ENCODE results near the gene MLH3. TPM values are rescaled to one million over a fixed set of nuclear protein-coding genes. Genes with fewer than 3 reads are reported as not detected.

Gene MLH3
- total and polyA plus RNA-seq, 10 of the 15 experiments (the other 5 are each of a cell fraction or from before 2014, with no cell fraction given): 12.6 to 31.2 (median 19.6) TPM

DNA sequence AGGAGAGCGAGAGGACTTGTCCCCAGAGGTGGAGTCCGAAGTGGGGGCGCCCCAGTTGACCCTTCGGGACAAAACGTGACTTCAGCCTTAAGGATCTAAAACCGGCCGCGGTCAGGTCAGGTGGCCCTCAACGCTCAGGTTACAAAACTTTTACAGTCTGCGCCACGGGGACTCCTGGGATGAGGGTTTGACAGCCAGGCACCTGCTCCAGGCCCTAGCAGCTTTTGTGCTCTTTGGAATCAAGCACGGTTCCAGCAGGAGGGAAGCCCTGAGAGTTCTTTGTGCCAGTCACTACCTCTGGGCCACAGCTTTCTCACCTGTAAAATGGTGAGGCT, 18.5 kb upstream of the MLH3 start (continued):
- no peak for TF ChIP-seq ZNF687 (IDR thresholded peaks at IDR 0.05)

DNA sequence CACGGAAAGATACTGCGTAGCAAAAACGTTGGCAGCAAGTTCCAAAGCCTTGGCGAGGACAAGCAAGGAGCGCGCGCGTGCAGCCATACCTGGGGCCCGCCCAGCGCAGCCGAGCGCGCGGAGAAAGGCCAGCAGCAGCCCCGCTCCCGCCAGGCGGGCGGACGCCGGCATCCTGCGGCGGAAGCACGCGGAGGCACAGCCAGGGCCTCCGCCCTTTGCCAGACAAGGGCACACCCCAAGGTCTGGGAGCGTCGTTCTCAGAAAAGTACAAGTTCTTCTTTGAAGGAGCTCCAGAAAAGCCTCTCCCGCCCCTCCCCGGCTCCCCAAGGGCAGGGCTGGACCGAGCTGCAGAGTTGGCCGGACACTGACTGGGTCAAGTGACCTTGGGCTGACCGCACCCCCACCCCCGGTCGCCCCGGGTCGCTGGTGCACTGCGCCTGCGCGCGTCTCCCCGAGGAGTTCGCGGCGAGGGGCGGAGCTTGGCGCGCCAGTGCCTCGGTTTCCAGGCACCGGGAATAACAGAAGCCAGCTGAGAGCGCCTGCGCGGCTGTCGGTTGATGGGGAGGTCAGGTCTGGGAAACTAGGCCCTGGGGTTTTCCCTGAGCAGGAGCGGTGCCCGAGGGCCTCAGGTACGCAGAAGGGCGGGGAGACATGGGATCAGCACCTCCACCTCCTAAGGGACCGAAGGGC, 18.0 kb upstream of the MLH3 start, which contains the start of gene ZC2HC1C:
TSS of gene ZC2HC1C (plus strand) at position 521 of the 690 bp plus-strand sequence. CDS start 933 bp downstream, outside the sequence.
- intact Hi-C loops (cut with micrococcal nuclease; ENCODE audit: unreplicated experiment): no loop called here
- TF ChIP-seq POLR2A (IDR thresholded peaks at IDR 0.05; ENCODE audit: low read depth, low read length) (peak; percentile 69), GATAD2B (conservative IDR thresholded peaks at IDR 0.05; ENCODE audit: low read depth) (peak; percentile 53; the same call in 1 of the 2 replicates), TBL1XR1 (IDR thresholded peaks at IDR 0.05; ENCODE audit: low read depth, low read length) (0 out of 2 replicates have a peak, but pooled peaks have one; percentile 26), RELA (IDR thresholded peaks at IDR 0.05; ENCODE audit: borderline replicate concordance, partially characterized antibody) (no peak), BHLHE40 (IDR thresholded peaks at IDR 0.05; ENCODE audit: borderline replicate concordance in 1 of 2, low read depth in 2 of 2, low read length in 1 of 2) (peak in 1 of 2 experiments; percentile 67; a peak in 2 of 4 replicates), MYC (IDR thresholded peaks at IDR 0.05; ENCODE audit: insufficient read depth, insufficient read length, insufficient replicate concordance, low read length, severe bottlenecking) (peak; percentile 88), DPF2 (IDR thresholded peaks at IDR 0.05) (peak; percentile 75; the same call in 1 of the 2 replicates), ZZZ3 (IDR thresholded peaks at IDR 0.05; ENCODE audit: control insufficient read depth, insufficient read length, low read depth) (no peak), MXI1 (IDR thresholded peaks at IDR 0.05; ENCODE audit: low read depth, low read length) (peak; percentile 81), ZBTB4 (CRISPR knock-in tag; IDR thresholded peaks at IDR 0.05) (no peak), IKZF2 (IDR thresholded peaks at IDR 0.05) (peak; percentile 29 to 45; a peak in 2 of 4 replicates), RUNX3 (IDR thresholded peaks at IDR 0.05; ENCODE audit: low read length) (peak; percentile 63), POU2F2 (IDR thresholded peaks at IDR 0.05; ENCODE audit: borderline replicate concordance, low read depth, low read length) (peak; percentile 11; the same call in 1 of the 3 replicates), NR2C1 (IDR thresholded peaks at IDR 0.05) (peak; percentile 78)

More for the DNA sequence above, 18.0 kb upstream of the MLH3 start, which contains the start of gene ZC2HC1C:
- no peaks in the 10 kb centered on the region for H3K9me3 ChIP-seq (replicated peaks; ENCODE audit: control insufficient read depth, insufficient read depth, low read length)
- H3K27ac ChIP-seq (ENCODE audit: control insufficient read depth, insufficient read depth): peak within 1 kb of the TSS; percentile 47
- H3K4me3 ChIP-seq: peak within 1 kb of the TSS; percentile 79
- FAIRE-seq: peak; percentile 59
- no TSS peak for BruUV-seq (replicated peaks)
- peak; percentile 92 for ATAC-seq
- WGBS (ENCODE audit: insufficient coverage, insufficient replicate concordance, low lambda C conversion rate, missing lambda C conversion rate): 2% methylated on average over 58 of the region's 58 CpGs
- H3K4me1 ChIP-seq (ENCODE audit: control insufficient read depth, insufficient read depth, low read length): peaks cover 8% of the 10 kb centered on the region
- H2AFZ ChIP-seq (ENCODE audit: control insufficient read depth, low read depth, low read length): peak within 1 kb of the TSS; percentile 96
- RAD21 ChIA-PET (ENCODE audit: unreplicated experiment): interaction anchor here (0.8 kb wide), 2 partner anchors 17 to 66 kb away, joined by 3 read pairs; no protein-coding TSS in a partner anchor
- CTCF ChIA-PET: interaction anchor here (0.6 to 1.6 kb wide), 6 partner anchors 17 to 372 kb away, joined by 3 to 6 read pairs (median 3); no protein-coding TSS in a partner anchor
- in situ Hi-C loops (cut with MboI): no loop called here
- H3K9ac ChIP-seq (ENCODE audit: control insufficient read depth, insufficient read depth, low read length): peak within 1 kb of the TSS; percentile 66
- H3K4me2 ChIP-seq (ENCODE audit: control insufficient read depth, insufficient read depth): peak within 1 kb of the TSS; percentile 91
- no peaks in the 10 kb centered on the region for H3K27me3 ChIP-seq (replicated peaks in 1 of 2; ENCODE audit: control insufficient read depth in 2 of 2, insufficient read depth in 2 of 2, low read length in 1 of 2)
- no peaks in the 10 kb centered on the region for H4K20me1 ChIP-seq (ENCODE audit: control insufficient read depth, insufficient read depth)
- POLR2A ChIA-PET: interaction anchor here (0.6 to 1.2 kb wide), 3 partner anchors 14 to 28 kb away, joined by 3 read pairs; no protein-coding TSS in a partner anchor
- H3K79me2 ChIP-seq (ENCODE audit: control insufficient read depth, insufficient read depth, low read length): peaks cover 7% of the 10 kb centered on the region
- H3K36me3 ChIP-seq (ENCODE audit: control insufficient read depth in 2 of 2, insufficient read depth in 2 of 2, low read length in 1 of 2): no peaks in the 10 kb centered on the region
- SMC1A ChIA-PET (ENCODE audit: uncharacterized antibody, unreplicated experiment): interaction anchor here (0.8 to 1.5 kb wide), 5 partner anchors 8 to 208 kb away, joined by 3 to 4 read pairs (median 3); no protein-coding TSS in a partner anchor
- DNase-seq (ENCODE audit: low read depth, low spot score): no peak
